HG03378 (cell line): Measurements from ENCODE around the gene NLRP9.
"Not testable (repeated sequence)": the region's sequence is repeated elsewhere in the genome, so short reads cannot be mapped to it uniquely, and the experiment has no call there.

Experiments
- ATAC-seq: cut with Tn5 transposase; IDR thresholded peaks from one replicate; pipeline ENCODE4 v1.9.1; 2021; ENCODE audit warnings: mild to moderate bottlenecking, moderate library complexity; ENCODE audit not compliant: unreplicated experiment

Gene NLRP9

GRCh38 chr19:55738302-55738701 lies at the start of gene NLRP9:
TSS of gene NLRP9 (minus strand) at chr19:55738402. CDS start at chr19:55738374, 28 bp downstream.
- ATAC-seq, result no peak

- ATAC-seq, result no peak
These were observed 42.9 kb upstream of the NLRP9 start for GRCh38 chr19:55781112-55781511.

GRCh38 chr19:55778331-55778730 lies 40.1 kb upstream of the NLRP9 start:
- no peak for ATAC-seq

GRCh38 chr19:55777528-55777927 lies 39.3 kb upstream of the NLRP9 start:
- ATAC-seq, result no peak

GRCh38 chr19:55769632-55770031 lies 31.4 kb upstream of the NLRP9 start:
- not testable (repeated sequence) for ATAC-seq

GRCh38 chr19:55768818-55769217 lies 30.6 kb upstream of the NLRP9 start, which contains the start of gene RFPL4AL1:
TSS of gene RFPL4AL1 (plus strand) at chr19:55769118. CDS start at chr19:55771805, 2,687 bp downstream.
- ATAC-seq, result not testable (repeated sequence)

GRCh38 chr19:55766466-55766865 lies 28.3 kb upstream of the NLRP9 start:
- ATAC-seq, result no peak

- ATAC-seq, result not testable (repeated sequence)
These were observed 20.6 kb upstream of the NLRP9 start, which contains the start of gene RFPL4A for GRCh38 chr19:55758797-55759196. TSS of gene RFPL4A (plus strand) at chr19:55759097. CDS start at chr19:55761801, 2,704 bp downstream.

GRCh38 chr19:55756808-55757207 lies 18.6 kb upstream of the NLRP9 start:
- not testable (repeated sequence) for ATAC-seq

GRCh38 chr19:55753401-55753800 lies 15.2 kb upstream of the NLRP9 start:
- ATAC-seq, result no peak

GRCh38 chr19:55750715-55751114 lies 12.5 kb upstream of the NLRP9 start:
- no peak for ATAC-seq

GRCh38 chr19:55730378-55730777 lies 7.8 kb downstream of the NLRP9 start:
- not testable (repeated sequence) for ATAC-seq

GRCh38 chr19:55723491-55723890 lies 14.7 kb downstream of the NLRP9 start:
- no peak for ATAC-seq

- no peak for ATAC-seq
These were observed 17.4 kb downstream of the NLRP9 start for GRCh38 chr19:55720801-55721200.

- no peak for ATAC-seq
These were observed 17.9 kb downstream of the NLRP9 start for GRCh38 chr19:55720214-55720746.

GRCh38 chr19:55717879-55718711 lies 20.1 kb downstream of the NLRP9 start:
- ATAC-seq, result not testable (repeated sequence)

- ATAC-seq, result no peak
These were observed 21.0 kb downstream of the NLRP9 start for GRCh38 chr19:55717251-55717650.

GRCh38 chr19:55716531-55716930 lies 21.7 kb downstream of the NLRP9 start:
- no peak for ATAC-seq

- no peak for ATAC-seq
These were observed 25.2 kb downstream of the NLRP9 start for GRCh38 chr19:55712804-55713631.

- no peak for ATAC-seq
These were observed 26.5 kb downstream of the NLRP9 start for GRCh38 chr19:55711719-55712118.

- no peak for ATAC-seq
These were observed 32.2 kb downstream of the NLRP9 start for GRCh38 chr19:55705972-55706371.
